ENCODE results near the gene PLEKHG2. TPM values are rescaled to one million over a fixed set of nuclear protein-coding genes. Genes with fewer than 3 reads are reported as not detected.

Gene PLEKHG2
- total RNA-seq, 1 experiment from 2014 or later = 21.3 TPM

- DNase-seq (ENCODE audit: low spot score) = no peak
- in situ Hi-C loops (cut with HindIII; ENCODE audit: low sequenced_read_pairs) = no loop called here
Measured at GRCh38 chr19:39415111-39416046, 2.9 kb downstream of the PLEKHG2 start.

- in situ Hi-C loops (cut with HindIII; ENCODE audit: low sequenced_read_pairs) = no loop called here
- DNase-seq (ENCODE audit: low spot score) = peak; percentile 24
Measured at GRCh38 chr19:39416152-39417120, 4.0 kb downstream of the PLEKHG2 start.

- in situ Hi-C loops (cut with HindIII; ENCODE audit: low sequenced_read_pairs) = no loop called here
- no peak for DNase-seq (ENCODE audit: low spot score)
Measured at GRCh38 chr19:39417463-39418181, 5.2 kb downstream of the PLEKHG2 start.

- DNase-seq (ENCODE audit: low spot score) = no peak
- in situ Hi-C loops (cut with HindIII; ENCODE audit: low sequenced_read_pairs) = no loop called here
Measured at GRCh38 chr19:39419003-39419402, 6.5 kb downstream of the PLEKHG2 start.

GRCh38 chr19:39420769-39421168 lies 8.3 kb downstream of the PLEKHG2 start:
- DNase-seq (ENCODE audit: low spot score) = no peak
- in situ Hi-C loops (cut with HindIII; ENCODE audit: low sequenced_read_pairs) = no loop called here

- no peak for DNase-seq (ENCODE audit: low spot score)
- in situ Hi-C loops (cut with HindIII; ENCODE audit: low sequenced_read_pairs) = no loop called here
Measured at GRCh38 chr19:39422020-39422419, 9.6 kb downstream of the PLEKHG2 start.

- DNase-seq (ENCODE audit: low spot score) = no peak
- in situ Hi-C loops (cut with HindIII; ENCODE audit: low sequenced_read_pairs) = no loop called here
Measured at GRCh38 chr19:39423258-39424086, 11.0 kb downstream of the PLEKHG2 start.

GRCh38 chr19:39424934-39425333 lies 12.5 kb downstream of the PLEKHG2 start:
- no peak for DNase-seq (ENCODE audit: low spot score)
- in situ Hi-C loops (cut with HindIII; ENCODE audit: low sequenced_read_pairs) = no loop called here

GRCh38 chr19:39425744-39426143 lies 13.3 kb downstream of the PLEKHG2 start:
- in situ Hi-C loops (cut with HindIII; ENCODE audit: low sequenced_read_pairs) = no loop called here
- no peak for DNase-seq (ENCODE audit: low spot score)

GRCh38 chr19:39426170-39426569 lies 13.7 kb downstream of the PLEKHG2 start:
- in situ Hi-C loops (cut with HindIII; ENCODE audit: low sequenced_read_pairs) = no loop called here
- DNase-seq (ENCODE audit: low spot score) = no peak

GRCh38 chr19:39427707-39428106 lies 15.2 kb downstream of the PLEKHG2 start:
- DNase-seq (ENCODE audit: low spot score) = no peak
- in situ Hi-C loops (cut with HindIII; ENCODE audit: low sequenced_read_pairs) = no loop called here

- peak; percentile 48 for DNase-seq (ENCODE audit: low spot score)
- in situ Hi-C loops (cut with HindIII; ENCODE audit: low sequenced_read_pairs) = no loop called here
Measured at GRCh38 chr19:39428283-39429112, 16.0 kb downstream of the PLEKHG2 start.

GRCh38 chr19:39430675-39431593 lies 18.5 kb downstream of the PLEKHG2 start:
- DNase-seq (ENCODE audit: low spot score) = peak; percentile 68
- in situ Hi-C loops (cut with HindIII; ENCODE audit: low sequenced_read_pairs) = no loop called here

GRCh38 chr19:39432677-39433025 lies 20.2 kb downstream of the PLEKHG2 start:
- in situ Hi-C loops (cut with HindIII; ENCODE audit: low sequenced_read_pairs) = no loop called here
- no peak for DNase-seq (ENCODE audit: low spot score)

GRCh38 chr19:39433480-39434079 lies 21.1 kb downstream of the PLEKHG2 start:
- in situ Hi-C loops (cut with HindIII; ENCODE audit: low sequenced_read_pairs) = no loop called here

More at GRCh38 chr19:39433480-39434079, 21.1 kb downstream of the PLEKHG2 start:
- DNase-seq (ENCODE audit: low spot score) = no peak

Data from G401 (cell line).